RWPE2 (cell line): ENCODE results near the gene TUBG2.

ENCODE experiments used
- ATAC-seq: fragments of 200-7000 bp; cut with Tn5 transposase; 3 replicates; pipeline ENCODE4 v1.9.1; 2021; ENCODE audit warnings: low read depth
- DNase-seq: peaks from one replicate; pipeline ENCODE4 v3.0.0-alpha.2; 2020; ENCODE audit warnings: low spot score
- H3K27ac ChIP-seq: fragments of 450-650 bp; 2 replicates; pipeline ENCODE4 v1.5.1; 2017; ENCODE audit warnings: mild to moderate bottlenecking; ENCODE audit not compliant: poor library complexity, severe bottlenecking
- H3K27me3 ChIP-seq: fragments of 250-450 bp; sonication (Bioruptor Pico); 2 replicates; pipeline ENCODE4 v1.5.1; 2021; ENCODE audit warnings: mild to moderate bottlenecking, moderate library complexity; ENCODE audit not compliant: insufficient read depth, poor library complexity, severe bottlenecking
- H3K36me3 ChIP-seq: fragments of 250-450 bp; sonication (Bioruptor Pico); 2 replicates; pipeline ENCODE4 v1.5.1; 2020; ENCODE audit warnings: low read depth, mild to moderate bottlenecking, moderate library complexity
- H3K4me1 ChIP-seq: fragments of 250-450 bp; sonication (Bioruptor Pico); 2 replicates; pipeline ENCODE4 v1.5.1; 2021; ENCODE audit warnings: mild to moderate bottlenecking, moderate library complexity; ENCODE audit not compliant: insufficient read depth, poor library complexity, severe bottlenecking
- H3K4me3 ChIP-seq: fragments of 250-450 bp; sonication (Bioruptor Pico); 2 replicates; pipeline ENCODE4 v1.5.1; 2021; ENCODE audit warnings: mild to moderate bottlenecking, moderate library complexity; ENCODE audit not compliant: severe bottlenecking
- H3K9me3 ChIP-seq: fragments of 250-450 bp; sonication (Bioruptor Pico); 2 replicates; pipeline ENCODE4 v1.5.1; 2021; ENCODE audit warnings: mild to moderate bottlenecking, moderate library complexity; ENCODE audit not compliant: severe bottlenecking
- TF ChIP-seq, protein P1 (sequence below): fragments of 450-650 bp; IDR thresholded peaks from one replicate; pipeline ENCODE4 v1.5.1; 2017; ENCODE audit warnings: mild to moderate bottlenecking, moderate library complexity; ENCODE audit not compliant: poor library complexity, severe bottlenecking

Gene TUBG2

DNA sequence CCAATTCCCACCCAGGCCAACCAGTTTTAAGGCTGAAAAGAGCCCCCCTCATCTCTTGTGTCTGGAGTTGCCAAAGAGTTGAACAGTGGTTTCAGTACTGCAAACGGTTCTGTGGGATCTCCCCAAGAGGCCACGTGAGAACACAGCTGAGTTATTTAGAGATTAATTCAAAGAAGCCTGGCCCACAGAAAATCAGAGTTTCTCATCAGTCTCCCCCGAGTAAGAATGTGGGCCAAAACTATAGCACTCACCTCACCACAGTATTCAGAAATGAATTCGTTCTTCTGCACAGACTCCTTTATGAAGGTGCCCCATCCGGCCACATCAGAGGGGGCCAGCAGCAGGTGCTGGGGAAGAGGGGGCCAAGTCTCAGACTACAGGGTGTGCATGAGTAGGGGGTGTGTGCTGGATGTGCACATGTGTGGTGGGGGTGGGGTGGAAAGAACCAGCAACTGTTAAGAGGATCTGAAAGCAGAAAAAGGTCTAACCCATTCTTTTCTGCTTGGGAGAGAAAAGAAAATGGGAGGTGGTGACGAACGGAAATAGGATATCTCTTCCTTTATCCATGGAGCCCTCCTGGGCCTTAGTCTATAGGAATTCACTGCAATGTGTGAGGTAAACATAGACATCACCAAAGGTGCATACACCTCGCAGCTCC is 45.9 kb downstream of the TUBG2 start:
- peaks cover 61% of the 10 kb centered on the region for H3K36me3 ChIP-seq
- no peaks in the 10 kb centered on the region for H3K27me3 ChIP-seq
- no peaks in the 10 kb centered on the region for H3K4me1 ChIP-seq
- DNase-seq, result no peak
- no peak for ATAC-seq
- H3K27ac ChIP-seq, result no peak overlapping the region
- TF ChIP-seq, protein P1, sequence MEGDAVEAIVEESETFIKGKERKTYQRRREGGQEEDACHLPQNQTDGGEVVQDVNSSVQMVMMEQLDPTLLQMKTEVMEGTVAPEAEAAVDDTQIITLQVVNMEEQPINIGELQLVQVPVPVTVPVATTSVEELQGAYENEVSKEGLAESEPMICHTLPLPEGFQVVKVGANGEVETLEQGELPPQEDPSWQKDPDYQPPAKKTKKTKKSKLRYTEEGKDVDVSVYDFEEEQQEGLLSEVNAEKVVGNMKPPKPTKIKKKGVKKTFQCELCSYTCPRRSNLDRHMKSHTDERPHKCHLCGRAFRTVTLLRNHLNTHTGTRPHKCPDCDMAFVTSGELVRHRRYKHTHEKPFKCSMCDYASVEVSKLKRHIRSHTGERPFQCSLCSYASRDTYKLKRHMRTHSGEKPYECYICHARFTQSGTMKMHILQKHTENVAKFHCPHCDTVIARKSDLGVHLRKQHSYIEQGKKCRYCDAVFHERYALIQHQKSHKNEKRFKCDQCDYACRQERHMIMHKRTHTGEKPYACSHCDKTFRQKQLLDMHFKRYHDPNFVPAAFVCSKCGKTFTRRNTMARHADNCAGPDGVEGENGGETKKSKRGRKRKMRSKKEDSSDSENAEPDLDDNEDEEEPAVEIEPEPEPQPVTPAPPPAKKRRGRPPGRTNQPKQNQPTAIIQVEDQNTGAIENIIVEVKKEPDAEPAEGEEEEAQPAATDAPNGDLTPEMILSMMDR, result no peak
- no peak overlapping the region for H3K4me3 ChIP-seq
- no peaks in the 10 kb centered on the region for H3K9me3 ChIP-seq

GRCh38 chr17:42706732-42707131 is 47.6 kb downstream of the TUBG2 start:
- Histone ChIP-seq H3K36me3 (peaks cover 70% of the 10 kb centered on the region), H3K4me1 (no peaks in the 10 kb centered on the region)

DNA sequence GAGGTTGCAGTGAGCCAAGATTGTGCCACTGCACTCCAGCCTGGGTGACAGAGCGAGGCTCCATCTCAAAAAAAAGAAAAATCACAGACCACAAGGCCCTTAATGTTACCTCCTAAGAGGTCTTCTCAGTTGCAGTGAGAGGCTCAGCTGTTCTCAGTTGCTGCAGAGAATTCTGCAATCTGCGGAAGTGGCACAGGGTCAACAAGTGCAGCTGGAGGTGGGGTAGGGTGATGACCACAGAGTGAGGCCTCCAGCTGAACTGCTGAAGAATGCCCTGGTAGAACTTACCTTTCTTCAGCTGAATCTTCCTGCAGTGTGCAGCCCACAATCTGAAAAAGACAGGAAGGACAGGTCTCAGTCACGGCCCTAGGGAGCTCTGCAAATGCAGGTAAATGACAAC is 49.5 kb downstream of the TUBG2 start:
- H3K4me1 ChIP-seq, result no peaks in the 10 kb centered on the region
- ATAC-seq, result no peak
- no peaks in the 10 kb centered on the region for H3K9me3 ChIP-seq
- H3K27ac ChIP-seq, result no peak overlapping the region
- DNase-seq, result no peak
- TF ChIP-seq, protein P1, result no peak
- H3K27me3 ChIP-seq, result no peaks in the 10 kb centered on the region
- H3K4me3 ChIP-seq, result no peak overlapping the region
- H3K36me3 ChIP-seq, result peaks cover 69% of the 10 kb centered on the region

More at GRCh38 chr17:42706732-42707131, 47.6 kb downstream of the TUBG2 start:
- no peak overlapping the region for H3K4me3 ChIP-seq
- ATAC-seq, result no peak
- H3K27ac ChIP-seq, result no peak overlapping the region
- no peak for DNase-seq
- TF ChIP-seq, protein P1, result no peak
- no peaks in the 10 kb centered on the region for H3K9me3 ChIP-seq
- H3K27me3 ChIP-seq, result no peaks in the 10 kb centered on the region

DNA sequence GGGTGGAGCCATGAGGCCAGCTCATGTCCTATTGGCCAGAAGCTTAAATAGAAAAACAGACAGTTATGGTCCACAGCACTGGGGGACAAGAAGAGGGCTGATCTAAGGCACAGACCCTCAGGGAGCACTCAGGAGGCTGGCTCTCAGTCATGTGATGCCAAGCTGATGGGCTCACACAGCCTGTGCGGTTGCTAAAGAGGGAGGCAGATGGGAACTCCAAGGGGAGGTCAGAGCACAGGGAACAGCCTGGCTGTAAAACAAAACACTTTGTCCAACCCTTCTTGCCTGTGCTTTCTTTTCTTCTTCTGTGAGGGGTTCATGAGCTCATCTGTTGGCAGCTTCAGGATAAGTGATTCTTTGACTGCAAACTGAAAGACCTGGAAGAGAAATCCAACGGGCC is 50.5 kb downstream of the TUBG2 start:
- DNase-seq, result no peak
- Histone ChIP-seq H3K36me3 (peaks cover 70% of the 10 kb centered on the region), H3K27ac (no peak overlapping the region), H3K4me3 (no peak overlapping the region), H3K9me3 (no peaks in the 10 kb centered on the region), H3K4me1 (no peaks in the 10 kb centered on the region), H3K27me3 (no peaks in the 10 kb centered on the region)
- TF ChIP-seq, protein P1, result no peak
- ATAC-seq, result no peak
